HCT116 (cell line): Measurements from ENCODE around the gene ITGA11. TPM values are rescaled to one million over a fixed set of nuclear protein-coding genes. Genes with fewer than 3 reads are reported as not detected.

Experiments used
- ATAC-seq: fragments of 200-7000 bp; cut with Tn5 transposase; 2 replicates; pipeline ENCODE4 v1.9.1; 2020; ENCODE audit warnings: mild to moderate bottlenecking, moderate library complexity
- BruUV-seq: library from RNA; stranded (reverse); fragments of 400-500 nt; replicated peaks from 2 replicates; lab custom pipeline; 2021; lab: Mats Ljungman, UMichigan
- CTCF ChIA-PET: fragments of 300-600 bp; sonication (Branson Sonifier 250); formaldehyde crosslinking; loops from one replicate; lab custom pipeline; 2021; ENCODE audit warnings: antibody characterized with exemption; lab: Charles Lee
- POLR2A ChIA-PET: fragments of 300-600, 350-600 bp; sonication (Branson Sonifier 250); formaldehyde crosslinking; loops from one replicate; lab custom pipeline; 2021; ENCODE audit warnings: antibody characterized with exemption; lab: Charles Lee
- RAD21 ChIA-PET, 2 experiments: fragments of 300-600 bp; sonication (Branson Sonifier 250); formaldehyde crosslinking; loops; one replicate each; lab custom pipeline; 2023; ENCODE audit warnings: low total read pairs in 2 of 2; ENCODE audit not compliant: uncharacterized antibody in 2 of 2, unreplicated experiment in 2 of 2, low non-redundant PET in 1 of 2; lab: Charles Lee
- DNase-seq: peaks from one replicate; pipeline ENCODE4 v3.0.0-alpha.2; 2010; ENCODE audit warnings: low read depth, low spot score
- H2AFZ ChIP-seq: fragments of 200-600 bp; shearing (Covaris generic), sonication (generic); 2 replicates; pipeline ENCODE4 v1.6.1; 2017; ENCODE audit warnings: low read depth, mixed run types, mixed read lengths, antibody characterized with exemption, low read length; ENCODE audit not compliant: poor library complexity, severe bottlenecking
- H3K27ac ChIP-seq: 2 replicates; pipeline ENCODE4 v1.5.1; 2012; ENCODE audit warnings: low read depth, low read length
- H3K27me3 ChIP-seq: fragments of 200-600 bp; sonication (generic); 2 replicates; pipeline ENCODE4 v1.6.1; 2016; ENCODE audit warnings: mixed run types, low read length, mixed read lengths; ENCODE audit not compliant: insufficient read depth
- H3K36me3 ChIP-seq, 2 experiments: fragments of 200-500 bp in 1 of 2; fragments of 200-600 bp in 1 of 2; sonication (Bioruptor generic) in 1 of 2; sonication (generic) in 1 of 2; 2 replicates each; pipeline versions ENCODE4 v1.5.1 to v1.6.1; 2014 to 2016; ENCODE audit warnings: low read length in 2 of 2, inconsistent platforms in 1 of 2, mixed read lengths in 1 of 2, mixed run types in 1 of 2; ENCODE audit not compliant: insufficient read depth in 2 of 2, control insufficient read depth in 1 of 2
- H3K4me1 ChIP-seq, 2 experiments: fragments of 200-600 bp in 1 of 2; sonication (generic) in 1 of 2; 2 replicates each; pipeline versions ENCODE4 v1.5.1 to v1.6.1; 2012 to 2017; ENCODE audit warnings: low read length in 2 of 2, inconsistent platforms in 1 of 2, mild to moderate bottlenecking in 1 of 2, mixed read lengths in 1 of 2, mixed run types in 1 of 2, moderate library complexity in 1 of 2; ENCODE audit not compliant: insufficient read depth in 2 of 2, control insufficient read depth in 1 of 2
- H3K4me2 ChIP-seq: fragments of 200-600 bp; sonication (generic); 2 replicates; pipeline ENCODE4 v1.6.1; 2017; ENCODE audit warnings: mixed run types, low read length, mixed read lengths
- H3K4me3 ChIP-seq, 2 experiments: fragments of 200-600 bp in 1 of 2; sonication (generic) in 1 of 2; replicated peaks in 1 of 2; 2 replicates each; pipeline ENCODE4 v1.5.1; 2011 to 2016; ENCODE audit warnings: low read length in 2 of 2, control low read depth in 1 of 2, low read depth in 1 of 2, mild to moderate bottlenecking in 1 of 2, mixed read lengths in 1 of 2, mixed run types in 1 of 2
- H3K79me2 ChIP-seq: fragments of 200-600 bp; sonication (generic); 2 replicates; pipeline ENCODE4 v1.6.1; 2017; ENCODE audit warnings: mild to moderate bottlenecking, mixed run types, low read length, moderate library complexity, mixed read lengths; ENCODE audit not compliant: insufficient read depth
- H3K9ac ChIP-seq: fragments of 200-600 bp; sonication (generic); 2 replicates; pipeline ENCODE4 v1.6.1; 2016; ENCODE audit warnings: low read length, mixed read lengths
- H3K9me2 ChIP-seq: fragments of 200-600 bp; sonication (generic), shearing (Covaris generic); 2 replicates; pipeline ENCODE4 v1.6.1; 2017; ENCODE audit warnings: mixed run types, mild to moderate bottlenecking, moderate library complexity; ENCODE audit not compliant: insufficient read depth
- H3K9me3 ChIP-seq, 2 experiments: fragments of 200-500 bp in 1 of 2; fragments of 200-600 bp in 1 of 2; sonication (Bioruptor generic) in 1 of 2; sonication (generic) in 1 of 2; 2 replicates each; pipeline ENCODE4 v1.6.1; 2014 to 2017; ENCODE audit warnings: low read length in 2 of 2, mixed read lengths in 2 of 2, inconsistent platforms in 1 of 2, low read depth in 1 of 2, mild to moderate bottlenecking in 1 of 2, mixed run types in 1 of 2, moderate library complexity in 1 of 2; ENCODE audit not compliant: control insufficient read depth in 1 of 2, insufficient read depth in 1 of 2
- H4K20me1 ChIP-seq: fragments of 200-600 bp; sonication (generic), shearing (Covaris generic); 2 replicates; pipeline ENCODE4 v1.6.1; 2017; ENCODE audit warnings: mixed run types, mild to moderate bottlenecking, moderate library complexity; ENCODE audit not compliant: insufficient read depth
- CEBPB ChIP-seq: IDR thresholded peaks from 2 replicates; pipeline ENCODE4 v1.6.1; 2012; ENCODE audit warnings: low read depth
- EGR1 ChIP-seq: IDR thresholded peaks from 2 replicates; pipeline ENCODE4 v1.6.1; 2012; ENCODE audit warnings: low read depth
- EZH2 ChIP-seq: fragments of 200-600 bp; sonication (generic); IDR thresholded peaks from 2 replicates; pipeline ENCODE4 v1.6.1; 2017; ENCODE audit warnings: antibody characterized with exemption, mixed run types
- EZH2phosphoT487 ChIP-seq: fragments of 200-600 bp; IDR thresholded peaks from 2 replicates; pipeline ENCODE4 v1.6.1; 2018; ENCODE audit warnings: antibody characterized with exemption, borderline replicate concordance
- RAD21 ChIP-seq: IDR thresholded peaks from 2 replicates; pipeline ENCODE4 v1.6.1; 2012; ENCODE audit warnings: low read depth, mild to moderate bottlenecking
- SP1 ChIP-seq: IDR thresholded peaks from 2 replicates; pipeline ENCODE4 v1.6.1; 2012; ENCODE audit warnings: low read depth
- TCF7L2 ChIP-seq: IDR thresholded peaks from 2 replicates; pipeline ENCODE4 v1.7.0; 2011; ENCODE audit warnings: borderline replicate concordance, inconsistent platforms; ENCODE audit not compliant: insufficient read depth, insufficient read length; ENCODE audit errors: extremely low read depth
- YY1 ChIP-seq: IDR thresholded peaks from 2 replicates; pipeline ENCODE4 v1.6.1; 2011; ENCODE audit warnings: low read length, low read depth, moderate library complexity, mild to moderate bottlenecking; ENCODE audit not compliant: insufficient replicate concordance; ENCODE audit errors: extremely low read depth
- ZBTB33 ChIP-seq: IDR thresholded peaks from 2 replicates; pipeline ENCODE4 v1.6.1; 2011; ENCODE audit warnings: mild to moderate bottlenecking, low read length, moderate library complexity; ENCODE audit not compliant: insufficient replicate concordance; ENCODE audit errors: extremely low read depth
- intact Hi-C: fragments of 100-400 bp; cut with micrococcal nuclease; formaldehyde crosslinking; loops from 2 replicates; pipeline ENCODE4 v1.10.0; 2022
- total RNA-seq: library from RNA; stranded (reverse); gene quantifications from one replicate; pipeline ENCODE4 v1.2.1, GENCODE V29; 2021; ENCODE audit not compliant: unreplicated experiment

The ITGA11 gene
- total RNA-seq, 1 experiment from 2014 or later = not detected

- no peak overlapping the region for H2AFZ ChIP-seq
- ChIA-PET RAD21 (no interaction called here), CTCF (interaction anchor here (2.0 kb wide), 1 partner anchor 64 kb away, joined by 8 read pairs; no protein-coding TSS in a partner anchor), POLR2A (no interaction called here)
- H3K4me2 ChIP-seq = no peak overlapping the region
- H3K79me2 ChIP-seq = no peaks in the 10 kb centered on the region
- H3K9ac ChIP-seq = no peak overlapping the region
- no peaks in the 10 kb centered on the region for H4K20me1 ChIP-seq
- TF ChIP-seq ZBTB33 = no peak
- TF ChIP-seq TCF7L2 = no peak
- no peak for TF ChIP-seq EZH2
- no peak for TF ChIP-seq EGR1
- TF ChIP-seq EZH2phosphoT487 = no peak
- no peak for TF ChIP-seq YY1
- no peak for TF ChIP-seq RAD21
- TF ChIP-seq CEBPB = no peak
- no peak for TF ChIP-seq SP1
- no peak overlapping the region for H3K27ac ChIP-seq
- H3K9me3 ChIP-seq = no peaks in the 10 kb centered on the region
- DNase-seq (no peak), ATAC-seq (no peak)
- no TSS peak for BruUV-seq
- H3K4me1 ChIP-seq = peaks cover 3 to 10% of the 10 kb centered on the region in 2 experiments; a peak in 3 of 4 replicates
- H3K9me2 ChIP-seq = no peaks in the 10 kb centered on the region
- H3K27me3 ChIP-seq = no peaks in the 10 kb centered on the region
- intact Hi-C loops = no loop called here
- no peaks in the 10 kb centered on the region for H3K36me3 ChIP-seq
- no peak overlapping the region for H3K4me3 ChIP-seq
Measured at GRCh38 chr15:68370768-68371151, 61.2 kb downstream of the ITGA11 start.
